ENCODE results near the gene TMPRSS11B. TPM values are rescaled to one million over a fixed set of nuclear protein-coding genes. Genes with fewer than 3 reads are reported as not detected.
"Not testable (repeated sequence)": the region's sequence is repeated elsewhere in the genome, so short reads cannot be mapped to it uniquely, and the experiment has no call there.

Gene TMPRSS11B, protein sequence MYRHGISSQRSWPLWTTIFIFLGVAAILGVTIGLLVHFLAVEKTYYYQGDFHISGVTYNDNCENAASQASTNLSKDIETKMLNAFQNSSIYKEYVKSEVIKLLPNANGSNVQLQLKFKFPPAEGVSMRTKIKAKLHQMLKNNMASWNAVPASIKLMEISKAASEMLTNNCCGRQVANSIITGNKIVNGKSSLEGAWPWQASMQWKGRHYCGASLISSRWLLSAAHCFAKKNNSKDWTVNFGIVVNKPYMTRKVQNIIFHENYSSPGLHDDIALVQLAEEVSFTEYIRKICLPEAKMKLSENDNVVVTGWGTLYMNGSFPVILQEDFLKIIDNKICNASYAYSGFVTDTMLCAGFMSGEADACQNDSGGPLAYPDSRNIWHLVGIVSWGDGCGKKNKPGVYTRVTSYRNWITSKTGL
- not detected in 2 replicates for total RNA-seq

DNA sequence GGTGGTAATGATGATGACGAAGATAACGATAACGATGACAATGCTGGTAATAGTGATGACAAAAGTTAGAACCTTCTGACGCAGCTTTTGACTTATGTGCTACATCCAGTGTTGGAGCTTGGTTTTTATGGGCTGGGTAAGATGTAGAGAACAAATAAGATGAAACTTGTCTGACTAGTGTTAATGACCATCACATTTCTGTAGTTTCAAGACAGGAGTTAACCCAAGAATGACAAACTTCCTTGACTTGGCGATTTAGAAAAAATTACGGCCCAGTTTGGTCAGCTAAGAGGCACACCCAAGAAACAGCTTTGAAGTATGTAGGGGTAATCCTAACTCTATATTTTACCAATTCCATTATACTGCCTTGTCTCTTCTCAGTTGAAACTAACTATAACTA is at the start of gene TMPRSS11B:
TSS of gene TMPRSS11B (minus strand) at position 101 of the 400 bp plus-strand sequence. CDS start 136 bp downstream, outside the sequence.
- no peak for DNase-seq (ENCODE audit: low read depth in 2 of 2)

DNA sequence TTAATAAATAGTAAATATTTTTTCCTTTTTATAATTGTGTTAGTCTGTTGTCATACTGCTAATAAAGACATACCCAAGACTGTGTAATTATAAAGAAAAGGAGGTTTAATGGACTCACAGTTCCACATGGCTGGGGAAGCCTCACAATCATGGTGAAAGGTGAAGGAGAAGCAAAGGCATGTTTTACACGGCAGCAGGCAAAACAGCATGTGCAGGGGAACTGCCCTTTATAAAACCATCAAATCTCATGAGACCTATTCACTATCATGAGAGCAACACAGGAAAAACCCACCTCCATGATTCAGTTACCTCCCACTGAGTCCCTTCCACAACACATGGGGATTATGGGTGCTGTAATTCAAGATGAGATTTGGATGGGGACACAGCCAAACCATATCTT is 45.8 kb upstream of the TMPRSS11B start:
- DNase-seq (ENCODE audit: low read depth in 2 of 2), result no peak

DNA sequence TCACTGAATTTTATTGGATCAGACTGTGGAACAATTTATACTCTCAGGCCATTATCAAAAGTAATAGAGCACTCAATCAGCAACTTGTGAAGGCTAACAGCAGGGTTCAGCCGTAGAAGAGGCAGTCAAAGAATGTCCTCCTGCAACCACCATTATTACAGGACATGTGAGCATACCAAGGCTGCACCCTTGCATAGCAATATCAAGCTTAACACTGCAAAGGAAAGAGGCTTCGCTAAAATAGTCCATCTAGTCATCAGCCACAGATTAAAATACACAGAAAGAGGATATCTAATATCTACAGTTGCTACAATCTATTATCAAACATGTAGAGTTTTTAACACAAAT is 42.9 kb upstream of the TMPRSS11B start:
- DNase-seq (ENCODE audit: low read depth in 2 of 2), result no peak

DNA sequence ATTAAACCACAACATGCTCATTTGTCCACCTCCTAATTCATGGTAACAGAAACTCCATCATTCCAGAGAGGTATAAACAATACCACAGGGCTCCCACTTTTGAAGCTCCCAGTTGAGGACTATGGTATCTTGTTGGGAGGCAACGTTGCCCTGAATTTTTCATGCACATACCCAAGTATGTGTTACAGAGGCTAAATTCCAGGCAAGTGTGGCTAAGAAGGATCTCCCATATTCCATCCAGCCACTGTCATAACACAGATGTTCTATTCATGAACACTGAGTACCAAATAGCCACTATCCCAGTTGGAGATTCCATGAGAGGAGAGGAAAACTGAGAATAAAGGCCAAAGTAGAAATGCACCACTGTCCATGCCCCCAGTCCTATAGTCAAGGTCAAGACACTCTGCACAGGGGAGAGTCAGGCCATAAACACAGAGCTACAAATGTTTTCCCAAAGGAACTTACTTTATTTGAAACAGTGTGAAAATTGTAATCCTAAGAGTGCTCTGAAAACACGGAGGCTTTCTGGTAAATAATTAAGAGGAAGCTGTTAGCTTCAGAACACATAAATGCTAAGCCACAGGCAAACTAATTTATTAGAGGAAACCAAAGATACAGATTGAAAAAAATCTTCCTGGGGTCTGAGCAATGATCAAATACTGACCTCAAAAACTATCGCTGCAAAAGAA is 42.4 kb upstream of the TMPRSS11B start:
- no peak for DNase-seq (ENCODE audit: low read depth in 2 of 2)

DNA sequence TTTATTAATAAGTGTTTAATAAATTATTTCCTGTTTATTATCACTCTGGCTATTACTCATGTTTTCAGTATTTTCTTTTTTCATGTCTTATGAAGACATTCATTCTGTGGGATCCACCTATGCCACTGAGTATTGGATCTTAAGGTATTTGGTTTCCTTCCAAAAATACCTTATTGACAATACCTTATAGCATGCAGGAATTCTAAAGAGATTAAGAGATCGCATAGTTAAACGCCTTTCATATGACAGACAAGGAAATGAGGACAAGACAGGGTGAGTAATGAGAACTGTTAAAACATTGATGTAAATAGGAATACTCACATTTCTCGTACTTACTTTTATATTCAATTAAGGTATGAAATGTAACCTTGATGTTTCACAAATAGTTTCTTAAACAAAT is 38.2 kb upstream of the TMPRSS11B start:
- no peak for DNase-seq (ENCODE audit: low read depth in 2 of 2)

DNA sequence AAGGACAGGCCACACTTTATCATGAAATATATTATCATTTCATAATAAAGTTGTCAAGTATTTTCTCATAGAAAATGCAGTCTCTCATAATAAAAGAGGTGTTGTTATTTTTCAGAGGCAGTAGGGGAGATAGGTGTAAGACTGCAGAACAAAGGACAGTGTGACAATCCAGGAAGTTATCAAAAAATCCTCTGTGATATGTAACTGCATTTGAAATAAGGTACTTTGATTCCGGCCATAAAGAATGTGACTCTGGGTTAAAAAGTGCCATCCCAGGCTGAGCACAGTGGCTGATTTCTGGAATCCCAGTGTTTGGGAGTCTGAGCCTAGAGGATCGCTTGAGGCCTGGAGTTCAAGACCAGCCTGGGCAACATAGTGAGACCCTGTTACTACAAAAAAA is 37.6 kb upstream of the TMPRSS11B start:
- DNase-seq (ENCODE audit: low read depth in 2 of 2), result no peak

DNA sequence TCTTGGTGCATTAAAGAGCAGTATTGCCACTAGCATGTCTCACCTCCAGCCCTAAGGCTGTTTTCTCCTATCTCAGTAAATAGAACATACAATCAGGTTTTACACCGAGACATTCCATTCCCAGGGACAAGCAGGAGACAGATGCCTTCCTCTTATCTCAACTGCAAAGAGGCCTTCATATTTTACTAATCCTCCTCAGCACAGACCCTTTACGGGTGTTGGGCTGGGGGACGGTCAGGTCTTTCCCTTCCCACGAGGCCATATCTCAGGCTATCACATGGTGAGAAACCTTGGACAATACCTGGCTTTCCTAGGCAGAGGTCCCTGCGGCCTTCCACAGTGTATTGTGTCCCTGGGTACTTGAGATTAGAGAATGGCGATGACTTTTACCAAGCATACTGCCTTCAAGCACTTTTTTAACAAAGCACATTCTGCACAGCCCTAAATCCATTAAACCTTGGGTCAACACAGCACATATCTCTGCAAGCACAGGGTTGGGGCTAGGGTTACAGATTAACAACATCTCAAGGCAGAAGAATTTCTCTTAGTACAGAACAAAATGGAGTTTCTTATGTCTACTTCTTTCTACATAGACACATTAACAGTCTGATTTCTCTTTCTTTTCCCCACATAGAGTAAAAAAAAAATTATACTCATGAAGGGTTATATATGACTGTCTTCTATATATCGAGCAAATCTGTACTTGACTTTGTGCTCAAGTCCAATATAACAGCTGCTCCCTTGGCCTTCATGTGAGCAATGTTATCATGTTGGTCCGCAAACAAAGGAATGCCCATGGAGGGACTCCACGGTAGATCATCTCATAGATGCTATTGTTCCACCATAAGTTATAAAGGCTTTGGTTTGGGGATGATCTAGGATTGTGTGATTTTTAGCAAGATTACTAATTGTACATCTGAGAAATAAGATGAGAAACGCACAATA is 36.6 kb upstream of the TMPRSS11B start:
- not testable (repeated sequence) for DNase-seq (ENCODE audit: low read depth in 2 of 2)

DNA sequence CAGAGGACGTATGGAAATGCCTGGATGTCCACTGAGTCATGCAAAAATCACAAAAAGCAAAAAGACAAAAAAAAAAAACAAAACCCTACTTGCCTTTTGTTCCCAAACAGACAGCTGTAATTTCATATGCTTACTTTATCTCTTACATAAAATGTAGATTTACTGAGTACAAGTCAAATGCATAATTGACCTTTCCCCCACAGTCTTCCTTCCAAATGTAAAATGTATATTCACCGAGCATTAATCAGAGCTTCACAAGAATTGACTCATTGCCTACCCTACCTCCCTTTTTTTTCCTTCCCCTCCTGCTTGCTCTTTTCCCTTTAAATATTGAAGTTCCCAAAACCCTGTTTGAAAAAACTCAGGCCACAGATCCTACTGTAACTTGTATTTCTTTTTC is 32.5 kb upstream of the TMPRSS11B start:
- no peak for DNase-seq (ENCODE audit: low read depth in 2 of 2)

DNA sequence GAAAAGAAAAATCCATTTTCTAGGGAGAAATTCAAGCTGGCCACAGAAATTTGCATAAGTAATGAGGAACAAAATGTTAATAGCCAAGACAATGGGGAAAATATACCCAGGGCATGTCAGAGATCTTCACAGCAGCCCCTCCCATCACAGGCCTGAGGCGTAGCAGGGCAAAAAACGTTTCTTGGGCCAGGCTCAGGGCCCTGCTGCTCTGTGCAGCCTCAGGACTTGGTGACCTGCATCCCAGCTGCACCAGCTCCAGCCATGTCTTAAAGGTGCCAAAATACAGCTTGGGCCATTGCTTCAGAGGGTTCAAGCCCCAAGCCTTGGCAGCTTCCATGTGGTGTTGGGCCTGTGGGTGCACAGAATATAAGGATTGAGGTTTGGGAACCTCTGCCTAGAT is 32.1 kb upstream of the TMPRSS11B start:
- no peak for DNase-seq (ENCODE audit: low read depth in 2 of 2)

DNA sequence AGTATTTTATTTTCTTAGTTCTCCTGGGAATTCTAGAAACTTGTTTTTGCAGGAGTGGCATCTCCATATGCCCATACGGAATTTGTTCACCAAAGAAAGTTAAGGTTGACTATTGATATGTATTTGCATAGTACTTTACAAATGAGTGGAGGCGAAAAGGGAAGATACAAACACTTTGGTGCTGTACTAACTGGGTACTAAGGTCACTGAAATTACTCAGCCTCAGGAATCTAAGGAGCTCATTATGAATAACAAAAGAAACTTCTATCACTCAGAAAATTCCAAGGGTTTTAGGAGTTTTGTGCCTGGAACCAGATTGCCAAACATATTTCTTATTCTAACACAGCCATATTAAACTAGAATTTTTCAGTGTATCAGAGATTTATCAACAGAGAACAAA is 27.4 kb upstream of the TMPRSS11B start:
- no peak for DNase-seq (ENCODE audit: low read depth in 2 of 2)

DNA sequence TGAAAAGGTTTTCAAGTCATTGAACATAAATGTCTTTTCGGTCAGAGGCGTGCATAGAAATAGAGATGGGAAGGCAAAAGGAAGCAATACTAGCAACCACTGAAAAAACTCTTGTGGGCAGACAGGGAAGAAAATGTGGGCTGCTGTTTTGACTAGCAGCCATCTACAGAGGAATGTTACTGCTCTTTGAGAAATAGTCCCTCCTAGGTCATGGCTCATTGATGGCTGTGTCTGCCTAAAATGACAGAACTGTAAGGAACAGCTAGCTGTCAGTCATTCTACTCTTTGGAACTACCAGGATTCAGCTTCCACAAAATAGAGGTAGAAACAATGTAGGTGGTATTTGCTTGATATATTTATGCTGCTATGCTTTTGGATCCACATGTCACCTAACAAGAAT is 26.9 kb upstream of the TMPRSS11B start:
- DNase-seq (ENCODE audit: low read depth in 2 of 2), result no peak

DNA sequence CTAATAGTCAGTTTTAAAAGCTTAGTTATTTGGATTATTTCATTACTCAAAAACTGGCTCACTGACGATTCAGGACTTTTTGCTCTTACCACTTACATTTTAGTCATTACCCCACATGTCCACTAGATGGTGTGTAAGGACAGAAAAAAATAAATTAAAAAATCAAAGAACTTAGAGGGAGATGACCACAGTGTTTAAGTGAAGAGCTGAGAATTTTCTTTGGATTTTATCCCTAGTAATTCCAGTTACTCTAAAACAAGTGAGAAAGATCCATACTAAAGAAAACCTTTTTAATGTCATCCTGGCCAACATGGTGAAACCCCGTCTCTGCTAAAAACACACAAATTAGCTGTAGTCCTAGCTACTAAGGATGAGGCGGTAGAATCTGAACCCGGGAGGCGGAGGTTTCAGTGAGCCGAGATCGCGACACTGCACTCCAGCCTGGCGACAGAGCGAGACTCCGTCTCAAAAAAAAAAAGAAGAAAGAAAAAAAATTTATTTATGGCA is 26.4 kb upstream of the TMPRSS11B start:
- DNase-seq (ENCODE audit: low read depth in 2 of 2), result peak; percentile 42 to 56

DNA sequence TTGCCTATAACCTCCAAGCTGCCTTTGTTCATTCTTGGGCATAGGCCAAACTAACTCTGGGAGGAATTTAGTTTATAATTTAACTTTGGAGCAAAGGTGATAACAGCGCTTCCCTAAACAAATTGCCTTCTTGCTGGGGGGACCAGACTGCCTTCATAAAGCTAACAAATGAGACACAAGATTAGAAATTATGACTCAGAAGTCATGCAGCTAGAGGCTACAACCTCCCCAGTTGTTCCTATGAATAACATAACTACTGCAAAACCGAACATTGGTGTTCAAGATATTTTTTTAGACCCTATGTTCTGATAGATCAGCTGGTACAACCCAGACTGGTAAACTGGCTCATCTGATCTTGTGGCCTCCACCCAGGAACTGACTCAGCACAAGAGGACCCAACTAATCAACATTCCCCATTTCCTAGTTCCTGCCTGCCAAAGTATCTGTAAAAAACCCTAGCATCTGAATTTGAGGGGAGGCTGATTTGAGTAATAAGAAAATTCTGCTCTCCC is 22.0 kb upstream of the TMPRSS11B start:
- no peak for DNase-seq (ENCODE audit: low read depth in 2 of 2)

DNA sequence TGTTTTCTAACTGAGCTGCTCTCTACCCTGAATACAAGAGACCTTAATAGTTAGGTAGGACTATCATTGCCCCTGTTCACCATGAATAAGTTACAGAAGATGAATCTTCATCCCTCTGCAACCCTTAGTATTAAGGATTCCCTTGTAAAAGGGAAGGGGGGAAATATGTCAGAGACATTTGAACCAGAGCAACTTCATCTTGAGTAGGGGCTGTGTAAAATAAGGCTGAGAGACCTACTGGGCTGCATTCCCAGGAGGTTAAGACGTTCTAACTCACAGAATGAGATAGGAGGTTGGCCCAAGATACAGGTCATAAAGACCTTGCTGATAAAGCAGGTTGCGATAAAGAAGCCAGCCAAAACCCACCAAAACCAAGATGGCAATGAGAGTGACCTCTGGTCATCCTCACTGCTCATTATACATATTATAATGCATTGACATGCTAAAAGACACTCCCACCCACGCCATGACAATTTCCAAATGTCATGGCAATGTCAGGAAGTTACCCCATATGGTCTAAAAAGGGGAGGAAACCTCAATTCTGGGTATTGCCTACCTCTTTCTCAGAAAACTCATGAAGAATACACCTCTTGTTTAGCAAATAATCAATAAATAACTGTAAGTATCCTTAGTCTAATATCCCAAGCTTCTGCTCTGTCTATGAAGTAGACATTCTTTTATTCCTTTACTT is 19.5 kb upstream of the TMPRSS11B start:
- no peak for DNase-seq (ENCODE audit: low read depth in 2 of 2)

DNA sequence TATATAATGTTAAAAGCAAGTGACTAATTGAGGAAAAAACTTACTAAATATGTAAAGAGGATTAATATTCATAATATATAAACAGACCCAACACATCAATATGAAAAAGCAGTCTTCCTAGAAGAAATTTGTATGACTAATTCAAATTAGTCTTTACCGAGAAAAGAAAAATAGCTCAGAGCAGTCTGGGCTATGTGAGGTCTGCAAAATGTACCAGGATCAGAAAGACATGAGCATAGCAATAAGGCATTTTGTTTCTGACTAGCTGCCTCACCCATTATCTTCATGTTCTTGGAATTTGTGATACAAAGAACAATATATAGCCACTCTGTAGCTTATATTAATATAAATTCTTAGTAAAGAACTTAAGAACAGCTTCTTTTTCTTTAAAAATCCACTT is 13.7 kb upstream of the TMPRSS11B start:
- no peak for DNase-seq (ENCODE audit: low read depth in 2 of 2)

DNA sequence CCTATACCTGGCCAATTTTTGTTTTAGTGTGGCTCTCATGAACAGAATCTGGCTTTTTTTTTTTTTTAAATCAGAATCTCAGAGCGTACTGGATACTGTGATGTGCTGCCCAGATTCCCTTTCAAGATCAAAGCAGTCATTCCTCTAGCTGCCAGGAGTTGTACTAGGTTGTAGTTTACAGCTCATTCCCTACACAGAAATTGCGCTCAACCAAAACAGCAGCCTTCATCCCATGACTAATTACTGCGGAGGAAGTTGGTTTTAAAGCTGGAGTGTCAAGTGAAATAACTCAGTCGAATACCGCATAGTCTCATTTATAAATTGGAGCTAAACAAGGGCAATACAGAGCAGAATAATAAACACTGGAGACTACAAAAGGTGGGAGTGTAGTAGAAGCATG is 12.2 kb upstream of the TMPRSS11B start:
- no peak for DNase-seq (ENCODE audit: low read depth in 2 of 2)

DNA sequence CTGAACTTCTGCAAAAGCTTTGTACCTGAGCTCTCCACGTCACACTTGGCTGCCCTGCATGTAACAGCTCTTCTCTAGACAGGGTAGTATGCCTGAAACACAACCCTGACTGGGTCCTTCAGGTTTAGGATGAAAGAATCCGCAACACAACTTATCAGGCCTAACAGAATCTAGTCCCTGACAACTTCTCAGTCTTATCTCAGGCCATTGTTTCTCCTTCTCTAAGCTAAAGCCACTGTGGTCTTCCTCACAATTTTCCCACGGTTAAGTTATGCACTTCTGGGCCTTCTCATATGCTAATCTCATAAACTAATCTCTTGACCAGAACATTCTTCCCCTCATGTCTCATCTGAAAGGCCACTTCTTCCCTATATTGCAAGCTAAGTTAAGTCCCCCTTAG is 10.8 kb upstream of the TMPRSS11B start:
- DNase-seq (ENCODE audit: low read depth in 2 of 2), result no peak

DNA sequence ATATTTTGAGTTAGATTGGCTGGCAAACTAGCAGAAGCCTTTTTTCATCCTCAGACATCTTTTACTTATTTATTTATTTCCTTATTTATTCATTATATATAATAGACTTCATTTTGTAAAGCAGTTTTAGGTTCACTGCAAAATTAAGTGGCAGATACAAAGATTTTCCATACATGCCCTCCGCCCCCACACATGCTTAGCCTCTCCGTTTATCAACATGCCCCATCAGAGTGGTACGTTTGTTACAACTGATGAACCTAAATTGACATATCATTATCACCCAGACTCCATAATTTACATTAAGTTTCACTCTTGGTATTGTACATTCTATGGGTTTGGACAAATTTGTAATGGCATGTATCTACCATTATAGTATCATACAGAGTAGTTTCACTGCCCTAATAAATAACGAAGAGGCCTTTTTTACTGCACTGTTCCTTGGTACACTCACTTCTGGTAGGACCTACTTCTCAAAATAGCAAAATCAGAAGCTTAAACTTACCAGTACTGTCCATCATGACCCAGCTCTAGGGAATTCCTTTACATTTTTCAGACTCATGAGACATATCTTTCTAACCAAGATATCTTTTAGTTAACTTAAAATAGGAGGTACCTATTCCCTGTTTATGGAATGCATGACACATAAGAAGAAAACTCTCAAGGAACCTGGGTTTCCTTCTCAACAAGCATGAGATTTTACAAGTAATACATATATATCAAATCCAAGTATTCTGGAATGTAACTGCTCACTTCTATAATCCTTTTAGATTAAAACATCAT is 4.8 kb upstream of the TMPRSS11B start:
- no peak for DNase-seq (ENCODE audit: low read depth in 2 of 2)

DNA sequence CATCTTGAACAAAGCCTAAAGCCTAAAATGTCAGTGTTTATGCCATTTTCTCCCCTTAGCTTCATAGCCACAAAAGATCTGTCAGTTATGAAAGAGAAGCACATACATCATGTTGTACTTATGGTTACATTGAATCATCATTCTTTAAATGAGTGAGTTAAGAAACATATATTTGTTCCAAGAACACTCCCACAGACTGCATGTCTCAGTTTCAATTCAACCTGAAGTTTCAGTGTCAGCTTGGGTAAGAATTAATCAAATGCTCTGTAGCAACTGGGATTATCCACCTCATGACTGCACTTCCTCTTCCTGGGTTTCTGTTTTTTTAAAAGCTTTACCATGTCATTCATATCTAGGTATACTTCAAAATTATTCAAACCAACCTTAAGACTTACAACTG is 3.9 kb upstream of the TMPRSS11B start:
- no peak for DNase-seq (ENCODE audit: low read depth in 2 of 2)

DNA sequence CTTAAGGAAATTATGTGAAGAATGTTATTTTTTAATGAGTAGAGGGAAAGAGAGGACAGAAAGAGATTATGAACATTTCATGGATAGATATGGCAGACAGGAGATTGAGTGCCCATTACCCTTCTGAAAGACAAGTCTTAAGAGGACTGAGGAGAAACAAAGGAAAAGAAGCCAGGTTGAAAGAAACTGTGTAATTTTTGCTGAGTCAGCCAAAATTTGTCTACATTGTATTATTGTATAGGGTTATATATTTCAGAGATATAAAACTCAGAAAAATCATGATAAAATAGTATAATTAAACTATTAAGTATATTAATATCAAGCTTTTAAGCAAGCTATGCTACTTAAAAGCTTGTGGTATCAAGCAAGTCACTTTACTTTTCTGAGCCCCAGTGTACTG is 4.9 kb downstream of the TMPRSS11B start:
- DNase-seq (ENCODE audit: low read depth in 2 of 2), result no peak
